A549 treated with dexamethasone at 1 μM for 4 hours (cell line): ENCODE data around the gene CRAT. TPM values are rescaled to one million over a fixed set of nuclear protein-coding genes. Genes with fewer than 3 reads are reported as not detected.

ENCODE experiments used
- total RNA-seq: library from RNA; stranded (reverse); fragments of 200-300 nt; extraction: Qiagen RNA extraction; gene quantifications from 5 replicates; pipeline ENCODE4 v1.2.3, GENCODE V29; 2022

CRAT gene
- 22.1 to 34.5 TPM (median 32.3 TPM) in 5 replicates for total RNA-seq

GRCh38 chr9:129110740-129111527, at the start of gene CRAT, which contains the start of gene PTPA:
TSS of gene CRAT (minus strand) at chr9:129110793. CDS start at chr9:129110509, 284 bp downstream.
TSS of gene PTPA (plus strand) at chr9:129111415. CDS start at chr9:129111601, 186 bp downstream.

GRCh38 chr9:129080601-129081387, 29.8 kb downstream of the CRAT start, which contains the start of gene DOLPP1:
TSS of gene DOLPP1 (plus strand) at chr9:129081111. CDS start at chr9:129081132, 21 bp downstream.

Other genes with a start within 250 kb of the CRAT start
- 9.7 to 14.2 TPM (median 12.5 TPM) in 5 replicates for gene KYAT1, start 228.8 kb downstream of the CRAT start, total RNA-seq
- gene LRRC8A, start 228.7 kb downstream of the CRAT start, total RNA-seq: 112 to 180 TPM (median 179 TPM) in 5 replicates
- gene PHYHD1, start 189.8 kb downstream of the CRAT start, total RNA-seq: 0.08 to 0.42 TPM (median 0.38 TPM) in 5 replicates
- 32.2 to 47.1 TPM (median 42.5 TPM) in 5 replicates for gene DOLK, start 163.2 kb downstream of the CRAT start, total RNA-seq
- gene NUP188, start 163.1 kb downstream of the CRAT start, total RNA-seq: 31.2 to 48.0 TPM (median 46.4 TPM) in 5 replicates
- gene SH3GLB2, start 82.5 kb downstream of the CRAT start, total RNA-seq: 31.2 to 47.2 TPM (median 44.8 TPM) in 5 replicates
- gene MIGA2, start 74.2 kb downstream of the CRAT start, total RNA-seq: 13.0 to 14.1 TPM (median 13.6 TPM) in 5 replicates
- gene DOLPP1, start 29.7 kb downstream of the CRAT start, total RNA-seq: 17.4 to 21.9 TPM (median 20.0 TPM) in 5 replicates
- 111 to 124 TPM (median 118 TPM) in 5 replicates for gene PTPA, start 622 bp upstream of the CRAT start, total RNA-seq
- 18.9 to 37.6 TPM (median 36.3 TPM) in 5 replicates for gene IER5L, start 67.5 kb upstream of the CRAT start, total RNA-seq